ENCODE results near the gene LNX1.

The LNX1 gene

GRCh38 chr4:53574528-53574927 lies 16.8 kb downstream of the LNX1 start:
- Histone ChIP-seq H3K4me3 (ENCODE audit: extremely low read depth, insufficient read depth, low read length, poor library complexity, severe bottlenecking) (no peak overlapping the region), H3K27ac (ENCODE audit: low read depth, low read length, severe bottlenecking) (no peak overlapping the region), H3K9me3 (ENCODE audit: control insufficient read depth, low read length) (no peaks in the 10 kb centered on the region), H3K36me3 (ENCODE audit: control insufficient read depth, insufficient read depth, low read length) (no peaks in the 10 kb centered on the region), H3K4me1 (ENCODE audit: control insufficient read depth, insufficient read depth, low read length, poor library complexity, severe bottlenecking) (peaks cover 13% of the 10 kb centered on the region)
- no CpG with 5 or more reads among the region's 1 CpG for WGBS, 2 experiments (ENCODE audit: insufficient coverage in 2 of 2)

DNA sequence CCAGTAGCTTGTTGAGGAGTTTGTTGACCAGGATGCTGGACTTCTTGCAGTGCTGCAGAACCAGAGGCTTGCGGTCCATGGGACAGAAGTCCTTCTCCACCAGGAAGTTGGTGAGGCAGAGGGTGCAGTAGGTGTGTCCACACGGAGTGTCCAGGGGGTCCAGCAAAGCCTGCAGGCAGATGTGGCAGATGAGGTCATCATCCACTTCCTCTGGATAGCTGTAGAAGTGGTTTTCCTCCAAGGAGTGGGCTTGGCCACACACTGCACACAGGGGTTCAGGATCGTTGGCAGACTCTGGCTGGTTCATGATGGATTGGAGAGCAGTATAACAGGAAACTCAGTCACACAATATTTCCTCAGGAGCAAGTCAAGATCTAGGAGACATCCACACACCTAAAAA lies 17.6 kb downstream of the LNX1 start:
- no peak overlapping the region for H3K27ac ChIP-seq (ENCODE audit: low read depth, low read length, severe bottlenecking)
- no peaks in the 10 kb centered on the region for H3K9me3 ChIP-seq (ENCODE audit: control insufficient read depth, low read length)
- no peak overlapping the region for H3K4me3 ChIP-seq (ENCODE audit: extremely low read depth, insufficient read depth, low read length, poor library complexity, severe bottlenecking)
- H3K4me1 ChIP-seq (ENCODE audit: control insufficient read depth, insufficient read depth, low read length, poor library complexity, severe bottlenecking) = peaks cover 13% of the 10 kb centered on the region
- WGBS, 2 experiments (ENCODE audit: insufficient coverage in 2 of 2) = 81 to 83% methylated on average over 2 of the region's 3 CpGs
- no peaks in the 10 kb centered on the region for H3K36me3 ChIP-seq (ENCODE audit: control insufficient read depth, insufficient read depth, low read length)

- peaks cover 13% of the 10 kb centered on the region for H3K4me1 ChIP-seq (ENCODE audit: control insufficient read depth, insufficient read depth, low read length, poor library complexity, severe bottlenecking)
- no peaks in the 10 kb centered on the region for H3K36me3 ChIP-seq (ENCODE audit: control insufficient read depth, insufficient read depth, low read length)
- 83 to 100% methylated on average over 1 of the region's 2 CpGs for WGBS, 2 experiments (ENCODE audit: insufficient coverage in 2 of 2)
- no peaks in the 10 kb centered on the region for H3K9me3 ChIP-seq (ENCODE audit: control insufficient read depth, low read length)
- H3K27ac ChIP-seq (ENCODE audit: low read depth, low read length, severe bottlenecking) = no peak overlapping the region
- H3K4me3 ChIP-seq (ENCODE audit: extremely low read depth, insufficient read depth, low read length, poor library complexity, severe bottlenecking) = no peak overlapping the region
Observed at GRCh38 chr4:53572600-53572994, 18.7 kb downstream of the LNX1 start.

- no peaks in the 10 kb centered on the region for H3K9me3 ChIP-seq (ENCODE audit: control insufficient read depth, low read length)
- H3K4me3 ChIP-seq (ENCODE audit: extremely low read depth, insufficient read depth, low read length, poor library complexity, severe bottlenecking) = no peak overlapping the region
- H3K4me1 ChIP-seq (ENCODE audit: control insufficient read depth, insufficient read depth, low read length, poor library complexity, severe bottlenecking) = peaks cover 10% of the 10 kb centered on the region
- H3K27ac ChIP-seq (ENCODE audit: low read depth, low read length, severe bottlenecking) = no peak overlapping the region
- no peaks in the 10 kb centered on the region for H3K36me3 ChIP-seq (ENCODE audit: control insufficient read depth, insufficient read depth, low read length)
- 88 to 100% methylated on average over 2 to 3 of the region's 5 CpGs for WGBS, 2 experiments (ENCODE audit: insufficient coverage in 2 of 2)
Observed at GRCh38 chr4:53571936-53572599, 19.2 kb downstream of the LNX1 start.

DNA sequence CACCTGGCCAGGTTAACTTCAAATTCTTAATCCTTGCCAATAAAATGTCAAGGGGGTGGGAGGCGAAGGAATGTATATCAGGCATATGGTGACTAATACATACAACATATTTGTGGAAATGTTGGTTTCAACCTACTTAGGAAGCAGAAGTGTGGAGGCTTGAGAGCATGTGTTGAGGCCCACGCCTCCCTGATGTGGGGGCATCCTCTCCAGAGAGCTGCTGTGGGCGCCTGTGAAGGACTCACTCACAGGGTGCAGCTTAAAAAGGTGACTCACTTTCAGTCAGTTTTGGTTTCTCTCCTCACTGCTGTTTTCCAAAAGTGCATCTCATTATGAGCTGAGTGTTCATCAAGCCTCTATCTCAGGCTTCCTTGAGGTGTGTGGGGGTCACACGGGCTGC lies 27.5 kb downstream of the LNX1 start:
- Histone ChIP-seq H3K36me3 (ENCODE audit: control insufficient read depth, insufficient read depth, low read length) (no peaks in the 10 kb centered on the region), H3K27ac (ENCODE audit: low read depth, low read length, severe bottlenecking) (no peak overlapping the region), H3K9me3 (ENCODE audit: control insufficient read depth, low read length) (no peaks in the 10 kb centered on the region), H3K4me1 (ENCODE audit: control insufficient read depth, insufficient read depth, low read length, poor library complexity, severe bottlenecking) (peaks cover 8% of the 10 kb centered on the region), H3K4me3 (ENCODE audit: extremely low read depth, insufficient read depth, low read length, poor library complexity, severe bottlenecking) (no peak overlapping the region)
- 83 to 88% methylated on average over 2 to 3 of the region's 4 CpGs for WGBS, 2 experiments (ENCODE audit: insufficient coverage in 2 of 2)

DNA sequence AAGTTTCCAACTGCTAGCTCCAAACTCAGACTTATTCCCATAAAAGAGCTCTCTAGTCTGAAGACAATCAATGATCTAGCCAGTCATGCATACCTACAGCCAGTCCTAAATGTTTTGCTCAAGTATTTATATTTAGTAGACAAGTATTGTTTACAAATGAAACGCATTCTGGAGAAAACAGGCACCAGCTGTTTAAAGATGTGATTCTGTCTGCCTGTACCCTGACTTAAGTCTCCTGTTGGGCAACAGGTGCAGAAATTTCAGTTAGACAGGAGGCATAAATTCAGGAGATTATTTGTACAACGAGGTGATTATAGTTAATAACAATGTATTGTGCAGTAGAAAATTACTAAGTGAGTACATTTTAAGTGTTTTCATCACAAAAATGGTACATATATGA lies 28.9 kb downstream of the LNX1 start:
- H3K4me1 ChIP-seq (ENCODE audit: control insufficient read depth, insufficient read depth, low read length, poor library complexity, severe bottlenecking) = peaks cover 22% of the 10 kb centered on the region
- H3K4me3 ChIP-seq (ENCODE audit: extremely low read depth, insufficient read depth, low read length, poor library complexity, severe bottlenecking) = no peak overlapping the region
- H3K27ac ChIP-seq (ENCODE audit: low read depth, low read length, severe bottlenecking) = no peak overlapping the region
- WGBS, 2 experiments (ENCODE audit: insufficient coverage in 2 of 2) = 100% methylated on average over 1 of the region's 2 CpGs
- H3K36me3 ChIP-seq (ENCODE audit: control insufficient read depth, insufficient read depth, low read length) = no peaks in the 10 kb centered on the region
- no peaks in the 10 kb centered on the region for H3K9me3 ChIP-seq (ENCODE audit: control insufficient read depth, low read length)

GRCh38 chr4:53559021-53559620 lies 32.2 kb downstream of the LNX1 start:
- 84 to 100% methylated on average over 2 to 3 of the region's 3 CpGs for WGBS, 2 experiments (ENCODE audit: insufficient coverage in 2 of 2)
- Histone ChIP-seq H3K27ac (ENCODE audit: low read depth, low read length, severe bottlenecking) (no peak overlapping the region), H3K9me3 (ENCODE audit: control insufficient read depth, low read length) (no peaks in the 10 kb centered on the region), H3K36me3 (ENCODE audit: control insufficient read depth, insufficient read depth, low read length) (no peaks in the 10 kb centered on the region), H3K4me1 (ENCODE audit: control insufficient read depth, insufficient read depth, low read length, poor library complexity, severe bottlenecking) (peaks cover 24% of the 10 kb centered on the region), H3K4me3 (ENCODE audit: extremely low read depth, insufficient read depth, low read length, poor library complexity, severe bottlenecking) (no peak overlapping the region)

GRCh38 chr4:53558065-53558801 lies 33.1 kb downstream of the LNX1 start:
- H3K4me1 ChIP-seq (ENCODE audit: control insufficient read depth, insufficient read depth, low read length, poor library complexity, severe bottlenecking) = peaks cover 24% of the 10 kb centered on the region
- H3K9me3 ChIP-seq (ENCODE audit: control insufficient read depth, low read length) = no peaks in the 10 kb centered on the region
- 89 to 91% methylated on average over 10 of the region's 12 CpGs for WGBS, 2 experiments (ENCODE audit: insufficient coverage in 2 of 2)
- H3K36me3 ChIP-seq (ENCODE audit: control insufficient read depth, insufficient read depth, low read length) = no peaks in the 10 kb centered on the region
- peak overlapping the region; percentile 32 for H3K27ac ChIP-seq (ENCODE audit: low read depth, low read length, severe bottlenecking)
- no peak overlapping the region for H3K4me3 ChIP-seq (ENCODE audit: extremely low read depth, insufficient read depth, low read length, poor library complexity, severe bottlenecking)

DNA sequence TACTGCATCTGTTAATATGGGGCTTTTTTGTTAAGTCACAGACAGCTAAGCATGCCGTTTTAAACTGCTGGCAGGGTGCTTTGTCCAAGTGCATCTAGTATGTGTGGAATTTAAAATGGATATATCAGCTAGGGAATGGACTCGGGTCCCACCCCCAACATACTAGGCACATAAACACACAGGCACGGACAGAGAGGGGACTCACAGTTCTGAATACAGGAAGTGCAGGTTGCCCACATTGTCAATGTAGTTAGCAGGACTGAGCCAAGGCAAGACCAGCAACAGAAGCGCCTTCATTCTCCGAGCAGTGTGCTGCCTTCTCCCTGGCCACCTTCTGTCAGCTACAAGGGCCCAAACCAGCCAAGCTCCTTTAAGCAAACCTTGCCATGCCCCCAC lies 33.6 kb downstream of the LNX1 start:
- no peaks in the 10 kb centered on the region for H3K36me3 ChIP-seq (ENCODE audit: control insufficient read depth, insufficient read depth, low read length)
- H3K4me1 ChIP-seq (ENCODE audit: control insufficient read depth, insufficient read depth, low read length, poor library complexity, severe bottlenecking) = peaks cover 24% of the 10 kb centered on the region
- no peaks in the 10 kb centered on the region for H3K9me3 ChIP-seq (ENCODE audit: control insufficient read depth, low read length)
- peak overlapping the region; percentile 32 for H3K27ac ChIP-seq (ENCODE audit: low read depth, low read length, severe bottlenecking)
- 80 to 85% methylated on average over 2 to 3 of the region's 5 CpGs for WGBS, 2 experiments (ENCODE audit: insufficient coverage in 2 of 2)
- H3K4me3 ChIP-seq (ENCODE audit: extremely low read depth, insufficient read depth, low read length, poor library complexity, severe bottlenecking) = no peak overlapping the region

- H3K36me3 ChIP-seq (ENCODE audit: control insufficient read depth, insufficient read depth, low read length) = no peaks in the 10 kb centered on the region
- WGBS, 2 experiments (ENCODE audit: insufficient coverage in 2 of 2) = 89 to 90% methylated on average over 1 to 2 of the region's 2 CpGs
- no peak overlapping the region for H3K4me3 ChIP-seq (ENCODE audit: extremely low read depth, insufficient read depth, low read length, poor library complexity, severe bottlenecking)
- no peaks in the 10 kb centered on the region for H3K9me3 ChIP-seq (ENCODE audit: control insufficient read depth, low read length)
- H3K27ac ChIP-seq (ENCODE audit: low read depth, low read length, severe bottlenecking) = no peak overlapping the region
- peaks cover 28% of the 10 kb centered on the region for H3K4me1 ChIP-seq (ENCODE audit: control insufficient read depth, insufficient read depth, low read length, poor library complexity, severe bottlenecking)
Observed at GRCh38 chr4:53556651-53557050, 34.6 kb downstream of the LNX1 start.

Data from mesodermal cell (in vitro differentiated cells).